ENCODE data around the gene TMEM223.

DNA sequence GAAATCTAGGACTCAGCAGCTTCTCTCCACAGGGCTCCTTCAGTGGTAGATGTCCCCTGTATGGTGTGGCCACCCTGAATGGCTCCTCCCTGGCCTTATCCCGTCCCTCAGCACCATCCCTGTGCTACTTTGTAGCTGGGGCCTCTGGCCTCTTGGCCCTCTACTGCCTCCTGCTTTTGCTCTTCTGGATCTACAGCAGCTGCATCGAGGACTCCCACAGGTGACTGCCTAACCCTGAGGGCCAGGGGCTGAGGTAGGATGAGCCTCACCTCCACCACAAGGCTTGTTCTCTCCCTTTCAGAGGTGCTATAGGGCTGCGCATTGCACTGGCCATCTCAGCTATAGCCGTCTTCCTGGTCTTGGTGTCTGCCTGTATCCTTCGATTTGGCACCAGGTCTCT is 2.8 kb downstream of the TMEM223 start:
- TF ChIP-seq, protein P1, sequence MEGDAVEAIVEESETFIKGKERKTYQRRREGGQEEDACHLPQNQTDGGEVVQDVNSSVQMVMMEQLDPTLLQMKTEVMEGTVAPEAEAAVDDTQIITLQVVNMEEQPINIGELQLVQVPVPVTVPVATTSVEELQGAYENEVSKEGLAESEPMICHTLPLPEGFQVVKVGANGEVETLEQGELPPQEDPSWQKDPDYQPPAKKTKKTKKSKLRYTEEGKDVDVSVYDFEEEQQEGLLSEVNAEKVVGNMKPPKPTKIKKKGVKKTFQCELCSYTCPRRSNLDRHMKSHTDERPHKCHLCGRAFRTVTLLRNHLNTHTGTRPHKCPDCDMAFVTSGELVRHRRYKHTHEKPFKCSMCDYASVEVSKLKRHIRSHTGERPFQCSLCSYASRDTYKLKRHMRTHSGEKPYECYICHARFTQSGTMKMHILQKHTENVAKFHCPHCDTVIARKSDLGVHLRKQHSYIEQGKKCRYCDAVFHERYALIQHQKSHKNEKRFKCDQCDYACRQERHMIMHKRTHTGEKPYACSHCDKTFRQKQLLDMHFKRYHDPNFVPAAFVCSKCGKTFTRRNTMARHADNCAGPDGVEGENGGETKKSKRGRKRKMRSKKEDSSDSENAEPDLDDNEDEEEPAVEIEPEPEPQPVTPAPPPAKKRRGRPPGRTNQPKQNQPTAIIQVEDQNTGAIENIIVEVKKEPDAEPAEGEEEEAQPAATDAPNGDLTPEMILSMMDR (IDR thresholded peaks at IDR 0.05), result no peak
- TF ChIP-seq POLR2A (IDR thresholded peaks at IDR 0.05), result no peak

Data from adrenal gland (tissue), 5 donors.